HL-60/S4 treated with retinoic acid at 250 ng/mL for 4 days and 3 days (cell line): Measurements from ENCODE around the gene SYT7.

ENCODE experiments used
- in situ Hi-C: fragments of 300-500 bp; cut with MboI; formaldehyde crosslinking; loops from 2 replicates; pipeline ENCODE4 v1.7.0; 2022; ENCODE audit warnings: low sequenced_read_pairs

Gene SYT7

GRCh38 chr11:61539006-61539405 is 41.9 kb downstream of the SYT7 start:
- in situ Hi-C loops: no loop called here

GRCh38 chr11:61538636-61538961 is 42.3 kb downstream of the SYT7 start:
- in situ Hi-C loops: no loop called here

- in situ Hi-C loops: no loop called here
These were observed 43.5 kb downstream of the SYT7 start for GRCh38 chr11:61537326-61537725.

GRCh38 chr11:61536676-61537270 is 44.1 kb downstream of the SYT7 start:
- in situ Hi-C loops: no loop called here

GRCh38 chr11:61535998-61536675 is 44.7 kb downstream of the SYT7 start:
- in situ Hi-C loops: no loop called here

GRCh38 chr11:61534933-61535839 is 45.7 kb downstream of the SYT7 start:
- in situ Hi-C loops: no loop called here

GRCh38 chr11:61534025-61534932 is 46.6 kb downstream of the SYT7 start:
- in situ Hi-C loops: no loop called here

- in situ Hi-C loops: no loop called here
These were observed 47.5 kb downstream of the SYT7 start for GRCh38 chr11:61533401-61533800.

GRCh38 chr11:61533039-61533375 is 47.9 kb downstream of the SYT7 start:
- in situ Hi-C loops: no loop called here

- in situ Hi-C loops: no loop called here
These were observed 48.5 kb downstream of the SYT7 start for GRCh38 chr11:61532134-61533038.

GRCh38 chr11:61531044-61531443 is 49.8 kb downstream of the SYT7 start:
- in situ Hi-C loops: no loop called here

GRCh38 chr11:61529537-61530225 is 51.2 kb downstream of the SYT7 start:
- in situ Hi-C loops: no loop called here

- in situ Hi-C loops: no loop called here
These were observed 52.8 kb downstream of the SYT7 start for GRCh38 chr11:61528114-61528513.

- in situ Hi-C loops: no loop called here
These were observed 53.7 kb downstream of the SYT7 start for GRCh38 chr11:61526956-61527731.

GRCh38 chr11:61526229-61526628 is 54.6 kb downstream of the SYT7 start:
- in situ Hi-C loops: no loop called here

GRCh38 chr11:61524963-61525587 is 55.8 kb downstream of the SYT7 start:
- in situ Hi-C loops: no loop called here

GRCh38 chr11:61524446-61524845 is 56.4 kb downstream of the SYT7 start:
- in situ Hi-C loops: no loop called here

- in situ Hi-C loops: no loop called here
These were observed 58.0 kb downstream of the SYT7 start for GRCh38 chr11:61522881-61523280.
